GM18526 (cell line): Measurements from ENCODE around the gene BMPR1A.

Source experiments
- POLR2A ChIP-seq: IDR thresholded peaks from 3 replicates; pipeline ENCODE4 v1.6.1; 2011; ENCODE audit not compliant: insufficient read length; ENCODE audit errors: extremely low read depth

BMPR1A gene

DNA sequence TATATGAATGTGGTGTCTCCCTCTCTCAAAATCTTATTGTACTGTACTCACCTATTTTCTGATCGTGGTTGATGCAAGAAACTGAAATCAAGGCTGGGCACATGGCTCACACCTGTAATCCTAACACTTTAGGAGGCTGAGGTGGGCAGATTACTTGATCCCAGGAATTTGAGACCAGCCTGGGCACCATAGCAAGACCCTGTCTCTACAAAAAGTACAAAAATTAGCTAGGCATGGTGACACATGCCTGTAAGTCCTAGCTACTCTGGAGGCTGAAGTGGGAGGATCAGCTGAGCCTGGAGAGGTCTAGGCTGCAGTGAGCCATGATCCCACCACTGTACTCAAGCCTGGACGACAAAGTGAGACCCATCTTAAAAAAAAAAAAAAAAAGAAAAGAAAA, 185.0 kb downstream of the BMPR1A start:
- no peak for TF ChIP-seq POLR2A

DNA sequence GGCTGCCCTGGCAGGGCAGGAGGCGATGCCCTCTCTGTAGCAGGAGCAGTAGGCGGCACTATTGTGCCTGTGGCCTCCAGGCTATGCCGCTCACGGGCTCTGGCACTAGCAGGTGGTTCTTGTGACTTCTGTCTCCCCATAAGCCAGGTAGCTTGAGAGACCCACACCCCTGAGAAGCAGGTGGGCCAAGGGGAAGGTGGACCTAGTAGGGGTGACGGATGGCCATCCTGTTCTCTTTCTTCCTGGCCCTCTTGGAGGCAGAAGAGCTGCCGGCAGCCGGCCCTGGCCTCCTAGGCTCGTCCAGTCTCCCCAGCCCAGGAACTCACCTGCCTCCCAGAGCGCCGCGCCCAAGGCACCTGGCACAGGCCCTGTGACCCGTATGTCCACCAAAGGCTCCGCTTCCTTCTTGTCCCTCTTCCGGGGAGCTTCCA, 185.6 kb downstream of the BMPR1A start:
- no peak for TF ChIP-seq POLR2A

DNA sequence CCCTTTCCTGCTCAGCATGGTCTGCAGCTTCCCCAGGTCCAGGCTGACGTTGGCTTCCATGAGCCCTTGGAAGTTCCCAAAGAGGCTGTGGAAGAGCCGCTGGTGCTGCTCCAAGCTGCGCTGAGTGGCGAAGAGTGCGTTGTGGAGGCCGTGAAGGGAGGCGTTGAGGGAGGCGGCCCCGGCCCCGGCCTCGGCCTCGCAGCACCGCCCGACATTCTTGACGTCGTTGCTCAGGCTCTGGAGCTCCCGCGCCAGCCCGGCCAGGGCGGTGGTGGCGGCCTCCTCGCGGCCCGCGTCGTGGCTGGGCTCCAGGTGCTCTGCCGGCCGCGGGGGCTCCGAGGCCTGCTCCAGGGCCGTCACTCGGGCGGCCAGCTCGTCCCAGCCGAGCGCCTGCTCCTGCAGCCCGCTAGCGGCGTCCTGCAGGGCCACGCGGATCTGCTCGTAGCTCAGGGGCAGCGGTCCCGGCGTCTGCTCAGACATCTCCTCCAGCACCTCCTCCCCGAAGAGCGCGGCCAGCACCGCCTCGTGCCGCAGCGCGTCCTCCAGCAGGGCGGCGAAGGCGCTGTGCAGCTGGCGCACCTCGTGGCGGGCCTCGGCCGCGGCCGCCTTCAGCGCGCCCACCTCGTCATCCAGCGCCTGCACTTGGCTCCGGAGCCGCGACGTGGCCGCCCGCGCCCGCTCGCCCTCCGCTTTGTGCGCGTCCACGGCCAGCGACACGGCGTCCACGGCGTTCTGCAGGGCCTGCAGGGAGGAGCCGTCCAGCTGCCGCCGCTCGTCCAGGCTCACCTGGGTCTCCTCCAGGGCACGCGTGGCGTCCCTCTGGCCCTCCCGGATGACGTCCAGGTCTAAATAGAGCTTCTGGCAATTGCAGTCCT, 186.3 kb downstream of the BMPR1A start:
- TF ChIP-seq POLR2A: no peak

DNA sequence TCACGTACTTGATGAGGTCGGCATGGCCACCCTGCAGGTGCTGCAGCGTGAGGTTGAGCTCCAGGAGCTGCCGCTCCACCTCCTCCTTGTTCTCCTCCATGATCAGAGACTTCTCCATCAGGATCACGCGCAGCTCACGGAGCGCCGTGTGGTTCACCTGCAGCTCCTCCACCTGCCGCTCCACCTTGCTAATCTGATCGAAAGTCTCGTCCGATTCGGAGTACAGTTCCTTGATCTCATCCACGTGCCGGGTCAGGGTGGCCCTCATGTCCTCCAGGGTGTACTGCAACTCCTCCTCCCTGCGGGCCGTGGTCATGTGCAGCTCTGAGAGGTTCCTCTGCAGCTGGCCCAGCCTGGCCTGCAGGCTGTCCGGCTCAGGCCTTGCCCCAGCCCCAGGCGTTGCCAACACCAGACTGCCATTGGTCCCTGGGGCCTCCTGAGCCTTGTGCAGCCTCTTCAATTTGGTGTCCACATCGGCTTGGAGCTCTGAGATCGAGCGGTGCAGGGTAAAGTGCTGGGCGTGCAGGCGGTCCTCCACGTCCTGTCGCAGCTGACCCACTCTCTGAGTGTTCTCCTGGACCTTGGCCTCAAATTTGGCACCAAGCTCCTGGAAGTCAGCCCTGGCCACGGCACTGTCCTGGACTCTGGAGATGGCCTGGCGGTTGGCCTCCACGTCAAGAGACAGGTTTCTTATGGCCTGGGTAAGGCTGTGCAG, 187.1 kb downstream of the BMPR1A start:
- no peak for TF ChIP-seq POLR2A

DNA sequence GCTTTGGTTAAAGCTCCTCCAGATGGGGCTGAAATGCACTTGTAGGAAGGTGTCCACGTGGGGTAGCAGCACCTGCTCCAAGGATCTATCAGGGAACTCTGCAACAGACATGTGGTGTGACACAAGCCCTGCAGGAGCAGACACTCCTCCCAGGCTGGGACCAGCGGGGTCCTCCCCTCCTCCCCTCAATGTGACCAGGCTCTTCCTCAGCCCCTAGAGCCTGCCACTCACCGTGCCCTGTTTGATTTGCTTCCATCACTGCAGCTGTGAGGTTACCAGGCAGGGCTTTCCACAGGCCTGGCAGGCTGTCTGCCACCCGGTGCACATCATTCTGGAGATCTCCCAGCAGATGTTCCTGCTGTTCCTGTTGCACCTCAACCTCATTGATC, 187.6 kb downstream of the BMPR1A start:
- TF ChIP-seq POLR2A: no peak

DNA sequence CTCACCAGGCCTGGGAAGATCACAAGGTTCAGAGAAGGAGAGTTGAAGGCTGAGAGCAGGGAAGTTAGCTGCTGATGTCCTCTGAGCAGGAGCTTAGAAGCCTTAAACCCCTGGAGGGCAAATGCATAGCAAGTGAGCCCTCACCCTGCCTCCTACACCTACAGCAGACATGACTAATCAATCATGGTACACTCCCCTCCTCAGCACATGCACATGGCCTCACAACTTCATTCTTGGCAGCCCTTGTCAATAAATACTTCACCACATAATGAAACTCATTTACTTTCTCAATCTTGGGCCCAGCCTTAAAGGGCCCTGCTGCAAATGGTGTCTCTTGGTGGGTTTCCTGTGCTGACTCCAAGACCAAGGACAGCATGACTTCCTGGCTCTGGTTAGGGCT, 188.1 kb downstream of the BMPR1A start:
- no peak for TF ChIP-seq POLR2A

DNA sequence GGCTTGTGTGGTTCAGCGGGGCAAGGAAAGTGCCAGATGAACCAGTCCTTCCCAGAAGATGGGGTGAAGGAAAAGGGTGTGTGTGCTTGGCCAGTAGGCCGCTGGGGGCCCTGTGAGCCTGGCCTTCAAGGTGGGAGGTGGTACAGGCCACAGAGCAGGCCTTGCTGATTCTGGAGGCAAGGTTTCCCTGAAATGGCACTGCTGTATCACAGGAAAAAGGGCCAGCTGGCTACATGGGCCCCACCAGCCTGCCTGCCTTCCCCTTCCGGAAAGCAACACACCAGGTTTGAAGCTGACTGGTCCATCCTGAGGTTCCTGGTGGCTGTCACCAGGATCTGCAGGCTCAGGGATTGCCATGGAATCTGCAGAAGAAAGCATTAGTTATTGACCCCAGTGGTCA, 188.5 kb downstream of the BMPR1A start:
- no peak for TF ChIP-seq POLR2A

DNA sequence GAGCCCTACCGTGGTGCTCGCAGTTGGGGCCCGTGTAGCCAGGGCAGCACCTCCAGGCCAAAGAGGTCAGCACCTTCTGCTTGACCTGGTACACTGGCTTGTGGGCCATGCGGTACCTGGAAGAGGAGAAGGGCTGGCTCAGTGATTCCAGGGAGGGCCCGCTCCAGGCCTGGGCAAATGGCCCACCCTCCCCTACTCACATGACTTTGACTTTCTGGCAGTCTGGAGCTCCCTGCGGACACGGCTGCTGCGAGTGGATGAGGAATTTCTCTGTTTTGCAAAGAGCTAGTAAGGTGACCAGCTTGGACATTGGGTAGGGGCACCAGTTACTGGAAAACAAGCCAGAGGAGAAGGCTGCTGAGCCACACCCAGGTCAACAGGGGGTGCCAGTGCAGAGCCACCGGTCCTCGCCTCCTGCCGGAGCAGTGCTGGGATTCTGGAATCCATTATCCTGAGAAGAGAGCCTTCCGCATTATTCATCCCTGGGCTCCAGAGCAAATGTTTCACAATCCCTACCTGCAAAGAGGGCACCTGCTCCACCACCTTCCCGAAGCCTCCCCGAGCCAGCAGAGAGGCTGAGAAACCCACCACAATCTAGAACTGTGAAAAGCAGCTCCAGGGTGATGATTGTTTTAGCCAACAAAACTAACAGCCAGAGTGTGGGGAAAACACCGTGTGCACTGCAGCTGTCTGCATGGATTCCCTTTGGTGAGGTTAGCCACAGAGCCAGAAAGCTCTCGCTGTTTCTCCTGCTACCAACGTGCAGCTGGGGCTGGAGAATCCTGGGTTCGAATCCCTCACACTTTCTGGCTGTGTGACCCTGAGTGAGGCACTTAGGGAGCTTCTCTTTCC, 189.2 kb downstream of the BMPR1A start:
- no peak for TF ChIP-seq POLR2A

DNA sequence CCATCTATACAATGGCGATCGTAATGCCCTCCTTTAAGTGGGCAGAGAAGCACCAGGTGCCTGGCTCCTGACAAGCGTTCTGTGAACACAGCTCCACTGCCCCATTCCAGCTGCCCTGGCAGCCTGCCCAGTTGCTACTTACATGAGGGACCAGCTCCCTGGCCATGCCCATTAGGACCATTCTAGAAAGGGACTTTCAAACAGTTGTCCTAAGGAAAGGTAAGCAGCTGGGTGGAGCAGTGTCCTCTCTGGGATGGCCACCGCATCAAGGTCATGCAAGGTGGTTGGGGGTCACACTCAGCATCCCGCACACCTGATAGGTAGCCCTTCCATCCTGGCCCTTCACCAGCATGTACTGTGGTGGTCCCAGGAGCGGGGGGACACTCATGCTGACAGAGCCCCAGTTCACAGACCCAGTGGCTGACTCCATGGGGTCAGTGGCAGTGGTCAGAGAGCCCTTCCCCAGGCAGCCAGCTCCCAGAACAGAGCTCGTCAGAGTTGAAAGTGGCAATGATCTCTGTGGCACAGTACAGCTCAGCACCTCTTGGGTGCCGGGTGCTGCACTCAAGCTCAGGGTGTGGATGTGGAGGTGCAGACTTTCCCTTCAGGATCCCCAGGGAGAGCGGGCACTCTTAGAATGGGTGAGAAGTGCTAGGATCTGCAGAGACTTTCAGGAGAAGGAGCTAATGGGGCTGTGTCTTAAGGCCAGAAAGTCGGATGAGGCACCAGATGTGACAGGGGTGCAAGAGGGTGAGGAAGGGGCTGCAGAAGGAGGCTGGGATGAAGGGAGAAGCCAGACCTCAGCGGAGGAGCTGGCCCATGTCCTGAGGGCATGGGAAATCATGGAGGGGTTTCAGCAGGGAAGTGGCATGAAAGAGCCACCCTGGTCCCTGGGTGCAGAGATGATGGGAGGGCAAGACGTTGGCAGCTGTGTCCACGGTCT, 190.1 kb downstream of the BMPR1A start:
- no peak for TF ChIP-seq POLR2A

DNA sequence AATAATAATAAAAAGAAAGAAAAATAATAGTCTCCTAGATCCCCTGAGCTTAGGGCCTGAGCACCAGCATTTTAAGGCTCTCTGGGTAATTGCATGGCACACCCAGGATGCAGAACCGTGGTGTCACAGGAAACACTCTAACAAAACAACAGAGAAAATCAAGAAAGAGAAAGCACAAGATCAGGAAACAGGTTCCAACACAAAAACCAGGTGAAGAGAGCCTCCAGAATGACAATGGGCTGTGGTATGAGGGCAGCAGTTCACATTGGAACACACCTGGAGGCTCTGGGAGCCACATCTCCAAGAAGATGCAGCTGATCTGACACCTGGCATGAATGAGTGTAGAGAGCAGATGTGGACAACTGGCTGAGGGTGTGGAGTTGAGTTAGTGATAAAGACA, 193.9 kb downstream of the BMPR1A start:
- TF ChIP-seq POLR2A: no peak

DNA sequence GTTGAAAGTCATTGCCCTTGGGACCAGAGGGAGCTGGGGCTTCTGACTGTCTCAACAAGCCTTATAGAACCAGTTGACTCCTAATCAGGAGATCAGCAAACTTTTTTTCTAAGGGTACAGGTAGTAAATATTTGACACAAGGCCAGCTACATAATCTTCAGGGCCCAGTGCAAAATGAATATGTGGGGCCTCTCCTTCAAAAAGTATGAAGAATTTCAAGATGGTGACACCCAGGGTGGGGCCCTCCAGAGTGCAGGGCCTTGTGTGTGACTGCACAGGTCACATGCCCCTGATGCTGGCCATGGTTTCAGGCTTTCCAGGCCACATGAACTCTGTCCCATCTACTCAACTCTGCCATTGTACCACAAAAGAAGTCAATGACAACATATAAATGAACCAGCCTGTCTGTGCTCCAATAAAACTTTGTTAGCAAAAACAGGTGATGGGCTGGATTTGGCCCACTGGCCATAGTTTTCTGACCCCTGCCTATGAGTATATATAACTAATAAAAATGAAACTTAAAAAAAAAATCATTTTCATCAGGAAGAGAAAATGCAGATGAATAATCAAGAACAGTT, 194.9 kb downstream of the BMPR1A start:
- TF ChIP-seq POLR2A: no peak

DNA sequence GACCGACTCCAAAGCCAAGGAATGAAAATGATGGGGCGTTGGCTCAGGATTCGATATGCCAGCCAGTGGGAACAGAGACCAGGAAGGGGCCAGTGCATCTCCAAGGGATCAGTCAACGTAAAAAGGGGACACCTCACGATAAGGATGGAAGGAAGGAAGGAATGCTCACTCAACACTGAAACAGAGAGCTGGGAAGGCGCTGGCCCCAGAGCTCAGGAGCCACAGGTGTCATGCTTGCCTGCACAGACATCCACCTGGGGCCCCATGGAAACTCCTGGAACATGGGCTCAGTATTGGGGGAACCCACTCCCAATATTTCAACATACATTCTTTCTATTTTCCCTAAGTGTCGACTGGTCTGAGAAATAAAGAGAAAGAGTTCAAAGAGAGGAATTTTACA, 195.7 kb downstream of the BMPR1A start:
- no peak for TF ChIP-seq POLR2A

DNA sequence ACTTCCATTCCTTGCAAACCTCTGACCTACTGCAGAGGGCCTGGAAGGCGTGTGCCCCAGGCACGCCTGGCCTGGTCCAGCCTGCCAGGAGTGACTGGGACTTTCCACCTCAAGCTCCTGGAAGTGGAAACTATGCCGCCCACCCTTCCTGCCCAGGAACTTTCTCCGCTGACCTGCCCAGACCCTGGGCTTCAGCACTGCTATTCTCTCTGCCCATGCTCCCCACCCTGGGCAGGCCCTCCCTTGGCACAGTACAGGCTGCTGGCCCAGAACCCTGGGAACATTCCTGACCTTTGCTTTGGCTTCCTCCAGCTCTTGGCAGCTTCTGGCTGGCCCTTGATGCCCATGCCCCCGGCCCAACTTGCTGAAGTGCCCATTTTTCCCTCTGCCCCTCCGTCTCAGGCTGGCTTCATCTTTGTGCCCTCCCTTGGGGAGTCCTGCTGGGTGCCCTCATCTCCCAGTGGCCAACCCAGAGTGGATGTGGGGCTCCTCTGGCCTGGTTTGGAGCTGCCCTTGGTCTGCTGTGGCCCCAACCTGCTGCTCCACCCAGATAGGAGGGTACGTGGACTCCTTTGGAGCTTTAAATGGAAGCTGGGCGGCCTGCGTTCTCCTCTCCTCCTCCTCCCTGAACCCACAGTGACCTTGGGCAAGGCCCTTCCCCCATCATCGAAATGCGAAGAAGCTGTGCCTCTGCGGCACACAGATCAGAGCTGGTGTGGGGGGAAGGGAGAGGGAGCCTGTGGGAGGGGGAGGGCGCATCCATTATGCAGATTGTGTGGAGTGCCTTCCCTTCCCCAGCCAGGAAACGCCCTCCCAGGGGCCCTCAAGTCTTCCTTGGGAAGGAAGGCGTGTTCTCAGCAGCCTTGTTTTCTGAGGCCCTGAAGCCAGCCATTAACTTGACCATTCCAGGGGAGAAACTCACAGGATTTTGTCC, 197.6 kb downstream of the BMPR1A start:
- no peak for TF ChIP-seq POLR2A
